ENCODE results near the gene CD79B. TPM values are rescaled to one million over a fixed set of nuclear protein-coding genes. Genes with fewer than 3 reads are reported as not detected.

Gene CD79B
- total and polyA plus RNA-seq, 2 of the 8 experiments (the other 6 are each of a cell fraction or from before 2014, with no cell fraction given) = 1.5 to 3.9 TPM

Small RNAs within 50 kb of the gene (small RNA-seq; reads per million reads assigned to genes)
- gene AC040958.1 (ENCODE audit: insufficient read depth) (not detected), gene AC127029.1 (ENCODE audit: insufficient read depth) (not detected), gene GH1 (ENCODE audit: insufficient read depth) (not detected)

Other genes with a start within 250 kb of the CD79B start
- 77.2 and 78.6 TPM in 2 replicates for gene LIMD2, start 232.2 kb downstream of the CD79B start, total RNA-seq (2021; fragmentation: NEBNext Ultra II Directional; extraction: Animal tissue kit (Norgen Biotek cat#: 25700))
- gene LIMD2, start 232.2 kb downstream of the CD79B start, polyA plus RNA-seq (2011; rRNA removed) = 72.0 and 92.0 TPM in 2 replicates
- 27.8 and 35.6 TPM in 2 replicates for gene STRADA, start 190.5 kb downstream of the CD79B start, total RNA-seq (2021; fragmentation: NEBNext Ultra II Directional; extraction: Animal tissue kit (Norgen Biotek cat#: 25700))
- gene STRADA, start 190.5 kb downstream of the CD79B start, polyA plus RNA-seq (2011; rRNA removed) = 43.3 and 48.7 TPM in 2 replicates
- gene CCDC47, start 158.7 kb downstream of the CD79B start, total RNA-seq (2021; fragmentation: NEBNext Ultra II Directional; extraction: Animal tissue kit (Norgen Biotek cat#: 25700)) = 83.1 and 85.3 TPM in 2 replicates
- 16.3 and 21.2 TPM in 2 replicates for gene CCDC47, start 158.7 kb downstream of the CD79B start, polyA plus RNA-seq (2011; rRNA removed)
- 114 and 120 TPM in 2 replicates for gene DDX42, start 158.2 kb downstream of the CD79B start, total RNA-seq (2021; fragmentation: NEBNext Ultra II Directional; extraction: Animal tissue kit (Norgen Biotek cat#: 25700))
- gene DDX42, start 158.2 kb downstream of the CD79B start, polyA plus RNA-seq (2011; rRNA removed) = 37.4 and 40.6 TPM in 2 replicates
- gene PSMC5, start 104.9 kb downstream of the CD79B start, total RNA-seq (2021; fragmentation: NEBNext Ultra II Directional; extraction: Animal tissue kit (Norgen Biotek cat#: 25700)) = 162 and 172 TPM in 2 replicates
- 162 and 180 TPM in 2 replicates for gene PSMC5, start 104.9 kb downstream of the CD79B start, polyA plus RNA-seq (2011; rRNA removed)
- gene FTSJ3, start 104.7 kb downstream of the CD79B start, total RNA-seq (2021; fragmentation: NEBNext Ultra II Directional; extraction: Animal tissue kit (Norgen Biotek cat#: 25700)) = 77.2 and 77.4 TPM in 2 replicates
- 42.7 and 47.2 TPM in 2 replicates for gene FTSJ3, start 104.7 kb downstream of the CD79B start, polyA plus RNA-seq (2011; rRNA removed)
- gene SMARCD2, start 89.6 kb downstream of the CD79B start, total RNA-seq (2021; fragmentation: NEBNext Ultra II Directional; extraction: Animal tissue kit (Norgen Biotek cat#: 25700)) = 84.6 and 92.2 TPM in 2 replicates
- 90.0 and 111 TPM in 2 replicates for gene SMARCD2, start 89.6 kb downstream of the CD79B start, polyA plus RNA-seq (2011; rRNA removed)
- gene CSH2, start 58.7 kb downstream of the CD79B start, total RNA-seq (2021; fragmentation: NEBNext Ultra II Directional; extraction: Animal tissue kit (Norgen Biotek cat#: 25700)) = 0.43 and 0.52 TPM in 2 replicates
- gene CSH2, start 58.7 kb downstream of the CD79B start, polyA plus RNA-seq (2011; rRNA removed) = not detected in 2 replicates
- gene GH2, start 50.4 kb downstream of the CD79B start, total RNA-seq (2021; fragmentation: NEBNext Ultra II Directional; extraction: Animal tissue kit (Norgen Biotek cat#: 25700)) = 0.60 and 1.2 TPM in 2 replicates
- gene GH2, start 50.4 kb downstream of the CD79B start, polyA plus RNA-seq (2011; rRNA removed) = 1.5 and 2.0 TPM in 2 replicates
- not detected in 2 replicates for gene CSH1, start 35.8 kb downstream of the CD79B start, total RNA-seq (2021; fragmentation: NEBNext Ultra II Directional; extraction: Animal tissue kit (Norgen Biotek cat#: 25700))
- 0.12 and 0.16 TPM in 2 replicates for gene CSH1, start 35.8 kb downstream of the CD79B start, polyA plus RNA-seq (2011; rRNA removed)
- gene CSHL1, start 21.1 kb downstream of the CD79B start, total RNA-seq (2021; fragmentation: NEBNext Ultra II Directional; extraction: Animal tissue kit (Norgen Biotek cat#: 25700)) = not detected in 2 replicates
- gene CSHL1, start 21.1 kb downstream of the CD79B start, polyA plus RNA-seq (2011; rRNA removed) = not detected in 2 replicates
- gene GH1, start 13.5 kb downstream of the CD79B start, total RNA-seq (2021; fragmentation: NEBNext Ultra II Directional; extraction: Animal tissue kit (Norgen Biotek cat#: 25700)) = not detected in 2 replicates
- 0.36 and 0.41 TPM in 2 replicates for gene GH1, start 13.5 kb downstream of the CD79B start, polyA plus RNA-seq (2011; rRNA removed)
- 6.6 and 8.5 TPM in 2 replicates for gene SCN4A, start 40.6 kb upstream of the CD79B start, total RNA-seq (2021; fragmentation: NEBNext Ultra II Directional; extraction: Animal tissue kit (Norgen Biotek cat#: 25700))
- gene SCN4A, start 40.6 kb upstream of the CD79B start, polyA plus RNA-seq (2011; rRNA removed) = 5.0 and 8.1 TPM in 2 replicates
- gene PRR29, start 66.0 kb upstream of the CD79B start, total RNA-seq (2021; fragmentation: NEBNext Ultra II Directional; extraction: Animal tissue kit (Norgen Biotek cat#: 25700)) = 0.61 and 0.67 TPM in 2 replicates
- gene PRR29, start 66.0 kb upstream of the CD79B start, polyA plus RNA-seq (2011; rRNA removed) = 0.83 and 0.96 TPM in 2 replicates
- 0.45 TPM in 1 of 2 replicates, not detected in the other for gene ICAM2, start 88.3 kb upstream of the CD79B start, total RNA-seq (2021; fragmentation: NEBNext Ultra II Directional; extraction: Animal tissue kit (Norgen Biotek cat#: 25700))
- gene ICAM2, start 88.3 kb upstream of the CD79B start, polyA plus RNA-seq (2011; rRNA removed) = 0.63 and 0.77 TPM in 2 replicates
- gene ERN1, start 197.8 kb upstream of the CD79B start, total RNA-seq (2021; fragmentation: NEBNext Ultra II Directional; extraction: Animal tissue kit (Norgen Biotek cat#: 25700)) = 3.9 and 5.7 TPM in 2 replicates
- gene ERN1, start 197.8 kb upstream of the CD79B start, polyA plus RNA-seq (2011; rRNA removed) = 1.8 and 2.1 TPM in 2 replicates